Measurements from ENCODE around the gene ADAMTS12.

DNA sequence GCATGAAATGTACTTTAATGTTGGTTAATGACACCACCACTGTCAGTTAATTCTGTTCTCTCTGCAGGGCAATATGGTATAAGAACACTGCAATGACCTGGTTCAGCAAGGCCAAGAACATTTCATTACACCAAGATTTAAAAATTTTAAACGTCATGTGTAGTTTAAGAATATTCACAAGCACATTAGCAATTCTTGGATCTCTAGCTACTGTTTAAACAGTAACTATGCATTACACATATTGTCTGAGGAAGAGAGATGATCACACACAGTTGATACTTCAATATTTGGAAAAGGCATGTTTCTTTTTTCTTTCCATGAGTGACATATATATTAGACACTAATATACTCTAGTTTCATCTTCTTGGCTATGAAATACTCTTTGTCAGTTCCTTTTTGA is 143.0 kb downstream of the ADAMTS12 start:
- TF ChIP-seq, protein P1, sequence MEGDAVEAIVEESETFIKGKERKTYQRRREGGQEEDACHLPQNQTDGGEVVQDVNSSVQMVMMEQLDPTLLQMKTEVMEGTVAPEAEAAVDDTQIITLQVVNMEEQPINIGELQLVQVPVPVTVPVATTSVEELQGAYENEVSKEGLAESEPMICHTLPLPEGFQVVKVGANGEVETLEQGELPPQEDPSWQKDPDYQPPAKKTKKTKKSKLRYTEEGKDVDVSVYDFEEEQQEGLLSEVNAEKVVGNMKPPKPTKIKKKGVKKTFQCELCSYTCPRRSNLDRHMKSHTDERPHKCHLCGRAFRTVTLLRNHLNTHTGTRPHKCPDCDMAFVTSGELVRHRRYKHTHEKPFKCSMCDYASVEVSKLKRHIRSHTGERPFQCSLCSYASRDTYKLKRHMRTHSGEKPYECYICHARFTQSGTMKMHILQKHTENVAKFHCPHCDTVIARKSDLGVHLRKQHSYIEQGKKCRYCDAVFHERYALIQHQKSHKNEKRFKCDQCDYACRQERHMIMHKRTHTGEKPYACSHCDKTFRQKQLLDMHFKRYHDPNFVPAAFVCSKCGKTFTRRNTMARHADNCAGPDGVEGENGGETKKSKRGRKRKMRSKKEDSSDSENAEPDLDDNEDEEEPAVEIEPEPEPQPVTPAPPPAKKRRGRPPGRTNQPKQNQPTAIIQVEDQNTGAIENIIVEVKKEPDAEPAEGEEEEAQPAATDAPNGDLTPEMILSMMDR (IDR thresholded peaks at IDR 0.05): no peak
- TF ChIP-seq POLR2A (IDR thresholded peaks at IDR 0.05): no peak

Measured in body of pancreas (tissue), 4 donors.